D721Med (cell line): ENCODE measurements around the gene DIP2B.

ENCODE experiments used
- DNase-seq: peaks from one replicate; pipeline ENCODE4 v3.0.0; 2011; ENCODE audit warnings: low spot score; ENCODE audit not compliant: insufficient read length
- FAIRE-seq: peaks from 2 replicates; lab custom pipeline; 2011; peaks lifted over from hg19 to GRCh38; lab: Jason Lieb, UNC
- CTCF ChIP-seq: IDR thresholded peaks from 2 replicates; pipeline ENCODE4 v1.5.1; 2012; ENCODE audit warnings: mild to moderate bottlenecking, control low read depth; ENCODE audit not compliant: insufficient read depth; ENCODE audit errors: missing control alignments

The DIP2B gene

DNA sequence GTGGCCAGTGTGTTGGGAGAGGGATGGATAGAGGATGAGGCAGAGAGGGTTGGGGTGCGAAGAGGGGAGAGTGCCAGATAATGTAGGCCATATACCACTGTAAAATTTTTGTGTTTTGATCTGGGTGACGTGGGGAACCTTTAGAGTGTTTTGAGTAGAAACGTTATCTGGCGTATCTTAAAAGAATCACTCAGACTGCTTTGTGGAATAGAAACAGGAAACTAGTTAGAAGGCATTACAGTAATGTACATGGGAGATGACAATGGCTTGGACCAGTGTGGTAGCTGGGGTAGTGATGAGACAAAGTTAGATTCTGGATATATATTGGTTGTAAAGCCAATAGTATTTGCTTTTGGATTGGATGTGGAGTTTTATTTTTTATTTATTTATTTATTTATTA lies 279.7 kb downstream of the DIP2B start:
- no peak for DNase-seq
- FAIRE-seq, result no peak
- no peak for TF ChIP-seq CTCF

GRCh38 chr12:50785406-50786001 lies 280.7 kb downstream of the DIP2B start:
- FAIRE-seq (no peak), DNase-seq (no peak)
- no peak for TF ChIP-seq CTCF

DNA sequence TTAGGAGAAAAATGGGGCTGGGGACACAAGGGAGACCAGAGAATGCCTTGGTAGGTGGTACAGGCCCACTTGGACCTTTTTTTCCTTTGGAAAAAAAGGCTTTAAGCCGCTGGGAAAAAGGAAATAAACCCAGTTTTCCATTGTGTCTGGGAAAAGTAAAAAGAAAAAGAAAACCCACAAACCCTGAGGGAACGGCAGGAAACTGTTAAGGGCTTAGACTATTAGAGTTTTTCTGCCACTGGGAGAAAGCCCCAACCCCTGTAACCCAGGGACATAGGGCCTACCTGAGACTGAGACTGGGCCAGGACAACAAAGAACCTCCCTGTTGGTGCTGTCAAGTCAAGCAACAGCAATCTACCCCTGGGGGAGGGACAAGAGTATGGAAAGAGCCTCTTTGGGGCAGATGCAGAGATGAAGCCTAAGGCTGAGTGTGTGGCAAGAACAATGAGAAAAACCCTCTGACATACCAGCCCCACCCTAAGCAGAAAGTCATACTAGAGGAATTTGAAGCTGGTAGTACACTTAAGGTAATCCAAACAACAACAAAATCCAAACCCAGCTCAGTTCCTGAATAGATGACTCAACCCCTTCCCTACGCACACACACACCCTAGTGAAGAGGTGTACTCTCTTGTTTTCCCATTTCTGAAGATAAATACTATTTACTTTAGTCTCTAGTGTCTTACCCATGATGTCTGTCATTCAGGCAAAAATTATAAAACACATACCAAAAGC lies 281.9 kb downstream of the DIP2B start:
- no peak for DNase-seq
- no peak for FAIRE-seq
- TF ChIP-seq CTCF, result no peak

- no peak for DNase-seq
- no peak for TF ChIP-seq CTCF
- FAIRE-seq, result no peak
Observed at GRCh38 chr12:50787618-50788017, 282.8 kb downstream of the DIP2B start.

GRCh38 chr12:50788561-50788960 lies 283.8 kb downstream of the DIP2B start:
- FAIRE-seq (no peak), DNase-seq (no peak)
- no peak for TF ChIP-seq CTCF

DNA sequence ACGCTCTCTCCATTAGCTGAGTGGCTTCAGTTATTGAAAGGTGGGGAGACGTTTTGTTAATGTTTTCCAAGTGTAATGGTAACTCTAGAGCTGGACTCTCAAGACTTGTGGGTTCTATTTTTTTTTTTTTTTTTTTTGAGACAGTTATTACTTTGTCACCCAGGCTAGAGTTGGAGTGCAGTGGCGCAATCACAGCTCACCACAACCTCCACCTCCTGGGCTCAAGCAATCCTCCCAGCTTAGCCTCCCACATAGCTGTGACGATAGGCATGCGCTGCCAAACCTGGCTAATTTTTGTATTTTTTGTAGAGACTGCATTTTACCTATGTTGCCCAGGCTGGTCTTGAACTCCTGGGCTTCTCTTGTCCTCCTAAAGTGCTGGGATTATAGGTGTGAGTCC lies 285.3 kb downstream of the DIP2B start:
- no peak for TF ChIP-seq CTCF
- DNase-seq, result no peak
- FAIRE-seq, result no peak
